Uterus (tissue), 2 donors: ENCODE data around the gene LRRC3.

ENCODE experiments used
- POLR2A ChIP-seq, 2 donors: fragments of 450-650 bp; IDR thresholded peaks; one replicate each; pipeline ENCODE4 v1.6.1; 2016; ENCODE audit warnings: antibody characterized with exemption in 2 of 2, mild to moderate bottlenecking in 1 of 2, moderate library complexity in 1 of 2
- TF ChIP-seq, protein P1 (sequence below), 4 experiments: fragments of 200-600 bp in 2 of 4; fragments of 450-650 bp in 2 of 4; sonication (generic) in 2 of 4; IDR thresholded peaks; one replicate each; pipeline ENCODE4 v1.5.1; 2016 to 2019; ENCODE audit warnings: antibody characterized with exemption in 4 of 4, mild to moderate bottlenecking in 2 of 4, moderate library complexity in 1 of 4

GRCh38 chr21:44511219-44511937 lies 56.1 kb downstream of the LRRC3 start:
- TF ChIP-seq, protein P1, sequence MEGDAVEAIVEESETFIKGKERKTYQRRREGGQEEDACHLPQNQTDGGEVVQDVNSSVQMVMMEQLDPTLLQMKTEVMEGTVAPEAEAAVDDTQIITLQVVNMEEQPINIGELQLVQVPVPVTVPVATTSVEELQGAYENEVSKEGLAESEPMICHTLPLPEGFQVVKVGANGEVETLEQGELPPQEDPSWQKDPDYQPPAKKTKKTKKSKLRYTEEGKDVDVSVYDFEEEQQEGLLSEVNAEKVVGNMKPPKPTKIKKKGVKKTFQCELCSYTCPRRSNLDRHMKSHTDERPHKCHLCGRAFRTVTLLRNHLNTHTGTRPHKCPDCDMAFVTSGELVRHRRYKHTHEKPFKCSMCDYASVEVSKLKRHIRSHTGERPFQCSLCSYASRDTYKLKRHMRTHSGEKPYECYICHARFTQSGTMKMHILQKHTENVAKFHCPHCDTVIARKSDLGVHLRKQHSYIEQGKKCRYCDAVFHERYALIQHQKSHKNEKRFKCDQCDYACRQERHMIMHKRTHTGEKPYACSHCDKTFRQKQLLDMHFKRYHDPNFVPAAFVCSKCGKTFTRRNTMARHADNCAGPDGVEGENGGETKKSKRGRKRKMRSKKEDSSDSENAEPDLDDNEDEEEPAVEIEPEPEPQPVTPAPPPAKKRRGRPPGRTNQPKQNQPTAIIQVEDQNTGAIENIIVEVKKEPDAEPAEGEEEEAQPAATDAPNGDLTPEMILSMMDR (IDR thresholded peaks at IDR 0.05): no peak
- no peak for TF ChIP-seq POLR2A (IDR thresholded peaks at IDR 0.05)
